Putamen (tissue), 1 donor: ENCODE data around the gene MCUB.
"Not testable (repeated sequence)": the region's sequence is repeated elsewhere in the genome, so short reads cannot be mapped to it uniquely, and the experiment has no call there.

Experiments used
- DNase-seq: peaks from one replicate; pipeline ENCODE4 v3.0.0-alpha.2; 2016; ENCODE audit warnings: low spot score

Gene MCUB

GRCh38 chr4:109629775-109630174 is 69.7 kb downstream of the MCUB start:
- DNase-seq, result no peak

- DNase-seq, result no peak
Observed at GRCh38 chr4:109631532-109632108, 71.6 kb downstream of the MCUB start.

GRCh38 chr4:109640644-109641043 is 80.6 kb downstream of the MCUB start:
- DNase-seq, result no peak

DNA sequence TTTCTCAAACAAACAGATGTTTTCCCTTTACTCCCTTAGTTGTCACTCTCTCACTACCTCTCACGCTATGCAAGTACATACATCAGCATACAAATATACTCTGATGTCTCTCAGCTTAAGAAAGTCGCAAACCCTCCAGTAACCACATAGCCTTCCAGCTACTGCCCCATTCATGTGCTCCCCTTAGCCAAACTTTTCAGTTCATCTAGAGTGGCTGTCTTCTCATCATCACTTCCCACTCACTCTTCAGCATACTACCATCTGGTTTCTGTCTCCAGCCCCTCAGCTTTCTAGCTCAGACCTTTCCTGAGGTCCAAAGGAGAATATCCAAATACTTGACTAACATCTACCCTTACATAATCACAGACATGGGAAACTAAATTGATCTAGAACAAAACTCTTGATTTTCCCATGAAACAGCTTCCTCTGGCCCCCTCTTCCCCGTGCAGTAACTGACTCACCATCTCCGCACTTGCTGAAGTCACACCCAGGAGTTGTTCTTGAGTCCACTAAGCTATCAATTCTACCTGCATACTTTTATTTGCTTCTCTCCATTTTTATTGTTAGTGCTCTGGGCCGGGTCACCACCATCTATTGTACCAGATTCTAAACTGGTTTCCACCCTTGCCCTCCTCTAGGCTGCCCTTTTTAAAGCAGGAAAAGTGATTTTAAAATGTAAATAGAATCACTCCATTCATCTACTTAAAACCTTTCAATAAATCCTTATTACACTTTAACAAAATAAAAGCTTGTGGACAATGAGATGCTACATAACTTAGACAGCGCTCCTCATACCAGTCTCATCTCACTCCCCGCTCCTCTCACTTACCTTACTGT is 86.0 kb downstream of the MCUB start:
- no peak for DNase-seq

- DNase-seq, result no peak
Observed at GRCh38 chr4:109648266-109648996, 88.4 kb downstream of the MCUB start.

DNA sequence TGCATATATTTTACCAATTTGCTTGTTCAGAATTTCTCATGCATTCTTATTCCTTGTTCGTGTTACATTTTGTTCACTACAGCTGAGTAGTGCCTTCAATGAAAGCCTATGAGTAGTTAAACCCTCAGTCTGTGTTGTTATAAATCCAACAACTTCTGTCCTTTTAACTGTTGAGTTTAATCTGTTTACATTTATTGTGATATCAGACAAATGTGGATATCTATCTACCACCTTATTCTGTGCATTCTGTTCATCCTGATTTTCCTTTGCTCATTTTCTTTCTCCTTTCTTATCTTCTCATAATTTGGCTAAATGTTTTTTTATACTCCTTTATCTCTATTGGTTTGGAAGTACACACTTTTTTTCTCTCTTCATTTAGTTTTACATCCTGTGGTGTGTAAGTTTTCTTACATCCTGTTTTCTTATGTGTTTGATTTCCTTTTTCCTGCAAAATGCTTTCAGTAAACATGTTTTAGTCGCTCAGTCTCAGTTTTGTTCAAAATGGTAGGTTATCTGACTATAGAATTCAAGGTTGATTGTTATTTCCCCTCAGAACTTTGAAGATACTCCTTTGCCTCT is 89.0 kb downstream of the MCUB start:
- no peak for DNase-seq

- DNase-seq, result no peak
Observed at GRCh38 chr4:109649872-109650271, 89.8 kb downstream of the MCUB start.

DNA sequence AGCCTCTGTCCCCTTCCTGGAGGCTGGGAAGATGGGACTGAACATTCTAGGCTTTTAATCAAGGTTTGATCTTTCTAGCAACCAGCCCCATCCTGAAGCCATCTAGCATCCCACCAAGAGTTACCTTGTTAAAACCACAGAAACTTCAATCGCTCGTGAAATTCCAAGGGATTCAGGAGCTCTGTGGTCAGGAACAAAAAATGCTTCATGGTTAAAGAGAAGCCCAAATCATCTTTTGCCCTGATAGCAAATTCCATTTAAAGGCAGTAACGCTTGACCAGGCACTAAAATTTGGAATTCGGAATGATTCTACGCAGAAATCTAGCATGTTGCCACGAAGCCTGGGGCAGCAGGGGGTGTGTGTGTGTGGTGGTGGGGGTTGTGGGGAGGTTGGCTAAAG is 95.3 kb downstream of the MCUB start:
- no peak for DNase-seq

GRCh38 chr4:109657854-109658418 is 97.9 kb downstream of the MCUB start:
- no peak for DNase-seq

DNA sequence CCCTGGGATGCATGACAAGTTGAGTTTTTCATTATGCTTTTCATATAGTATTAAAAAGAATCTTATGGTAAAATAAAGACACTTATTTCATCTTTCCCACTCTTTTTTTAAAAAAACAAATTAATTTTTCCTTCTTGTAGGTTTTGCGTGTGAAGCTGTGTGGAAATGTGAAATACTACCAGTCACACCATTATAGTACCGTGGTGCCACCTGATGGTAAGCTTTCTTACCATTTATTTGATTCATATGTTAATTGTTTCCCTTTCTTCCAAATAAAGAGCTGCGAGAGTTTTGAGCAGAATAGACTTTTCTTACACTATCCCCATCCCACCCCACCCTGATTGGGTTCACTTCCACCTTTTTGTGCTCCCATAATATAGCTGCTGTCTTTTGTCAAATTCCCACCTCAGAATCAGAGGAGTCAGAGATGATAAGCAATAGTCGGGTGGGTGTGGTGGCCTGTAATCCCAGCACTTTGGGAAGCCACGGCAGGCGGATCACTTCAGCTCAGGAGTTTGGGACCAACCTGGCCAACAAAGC is 98.9 kb downstream of the MCUB start:
- DNase-seq, result peak; percentile 1

DNA sequence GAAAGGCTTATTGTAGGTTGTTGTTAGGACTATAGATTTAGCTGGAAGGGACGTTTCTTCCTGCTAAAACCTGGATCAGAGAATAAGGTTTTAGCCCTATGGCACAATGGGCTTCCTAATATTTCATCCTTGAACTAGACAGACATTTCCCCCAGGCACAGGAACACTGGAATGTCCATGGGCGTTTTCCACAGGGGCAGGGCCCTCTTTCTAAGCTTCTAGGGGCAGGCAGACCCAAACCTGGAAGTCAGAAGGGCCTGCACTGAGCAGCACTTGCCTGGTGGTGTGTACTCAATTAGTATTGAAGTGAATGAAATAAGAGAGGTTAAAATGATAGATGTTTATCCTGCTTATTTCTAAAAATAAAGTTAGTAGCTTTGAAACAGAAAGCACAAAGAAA is 102.1 kb downstream of the MCUB start:
- DNase-seq, result no peak

DNA sequence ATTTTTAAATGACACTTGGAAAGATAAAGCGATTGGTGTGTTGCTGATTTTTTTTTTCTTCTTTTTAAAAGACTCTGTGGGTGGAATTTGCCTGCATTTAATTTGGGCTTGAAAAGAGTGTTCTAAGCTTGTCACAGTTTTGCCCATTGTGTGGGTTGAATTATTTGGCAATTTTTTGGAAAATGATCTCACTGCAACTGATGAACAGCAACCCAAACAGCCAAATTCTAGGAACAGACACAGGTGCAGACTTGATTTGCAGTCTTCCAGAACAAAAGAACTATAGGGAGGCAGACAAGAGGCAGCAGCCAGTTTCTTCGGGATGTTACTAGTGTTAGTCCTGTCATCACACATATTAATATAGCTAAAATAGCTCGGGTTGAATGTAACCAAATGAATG is 102.7 kb downstream of the MCUB start:
- DNase-seq, result peak; percentile 59

- no peak for DNase-seq
Observed at GRCh38 chr4:109665783-109666485, 105.9 kb downstream of the MCUB start.

DNA sequence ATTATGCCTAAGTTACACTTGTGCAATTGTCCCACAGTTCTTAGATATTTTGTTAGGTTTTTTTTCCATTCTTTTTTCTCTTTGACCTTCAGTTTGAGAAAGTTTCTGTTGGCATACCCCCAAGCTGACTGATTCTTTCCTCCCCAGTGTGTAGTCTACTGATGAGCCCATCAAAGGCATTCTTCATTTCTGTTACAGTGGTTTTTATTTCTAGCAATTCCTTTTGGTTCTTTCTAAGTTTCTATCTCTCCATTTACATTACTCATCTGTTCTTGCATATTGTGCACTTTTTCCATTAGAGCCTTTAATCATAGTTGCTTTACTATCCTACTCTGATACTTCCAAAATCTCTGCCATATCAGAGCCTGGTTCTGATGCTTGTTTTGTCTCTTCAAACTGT is 111.3 kb downstream of the MCUB start:
- DNase-seq, result no peak

- no peak for DNase-seq
Observed at GRCh38 chr4:109672169-109672930, 112.3 kb downstream of the MCUB start.

- DNase-seq, result no peak
Observed at GRCh38 chr4:109673303-109673702, 113.3 kb downstream of the MCUB start.

- DNase-seq, result no peak
Observed at GRCh38 chr4:109675181-109675580, 115.1 kb downstream of the MCUB start.

GRCh38 chr4:109675843-109676242 is 115.8 kb downstream of the MCUB start:
- no peak for DNase-seq

- no peak for DNase-seq
Observed at GRCh38 chr4:109676886-109677285, 116.8 kb downstream of the MCUB start.

- not testable (repeated sequence) for DNase-seq
Observed at GRCh38 chr4:109678472-109678871, 118.4 kb downstream of the MCUB start.

GRCh38 chr4:109678925-109679324 is 118.9 kb downstream of the MCUB start:
- not testable (repeated sequence) for DNase-seq
